VCaP (cell line): ENCODE data around the gene NEUROG1.

Source experiments
- H3K27ac ChIP-seq: fragments of 450-650 bp; 2 replicates; pipeline ENCODE4 v1.5.1; 2017
- CTCF ChIP-seq: fragments of 450-650 bp; conservative IDR thresholded peaks from 2 replicates; pipeline ENCODE4 v1.5.1; 2017; ENCODE audit warnings: mild to moderate bottlenecking, moderate library complexity

Gene NEUROG1

GRCh38 chr5:135535820-135536801 is at the start of gene NEUROG1:
Gene NEUROG1 (minus strand): TSS chr5:135535964. CDS start chr5:135535690, 274 bp downstream.
- no peak for TF ChIP-seq CTCF
- no peak within 1 kb of the TSS for H3K27ac ChIP-seq

GRCh38 chr5:135584918-135585317 is 49.2 kb upstream of the NEUROG1 start:
- no peak overlapping the region for H3K27ac ChIP-seq
- TF ChIP-seq CTCF = no peak

DNA sequence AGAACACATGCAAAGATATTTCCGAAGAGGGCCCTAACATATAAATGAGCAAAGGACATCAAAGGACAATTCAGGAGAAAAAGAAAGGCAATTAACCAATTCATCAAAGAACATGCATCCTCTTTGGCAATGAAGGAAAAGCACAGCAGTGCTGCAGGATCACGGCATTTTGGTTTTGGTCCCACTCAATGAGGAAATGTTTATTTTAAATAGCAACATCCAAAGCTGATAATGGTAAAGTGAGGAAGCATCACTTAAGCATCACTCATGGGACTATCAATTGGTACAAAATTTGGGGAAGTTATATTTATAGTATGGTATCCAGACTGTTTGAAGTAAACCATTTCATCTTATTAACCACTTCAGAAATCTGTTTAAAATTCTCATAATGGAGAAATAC is 48.5 kb upstream of the NEUROG1 start:
- H3K27ac ChIP-seq = no peak overlapping the region
- no peak for TF ChIP-seq CTCF

- no peak for TF ChIP-seq CTCF
- no peak overlapping the region for H3K27ac ChIP-seq
These were observed 46.5 kb upstream of the NEUROG1 start for GRCh38 chr5:135582099-135582781.

DNA sequence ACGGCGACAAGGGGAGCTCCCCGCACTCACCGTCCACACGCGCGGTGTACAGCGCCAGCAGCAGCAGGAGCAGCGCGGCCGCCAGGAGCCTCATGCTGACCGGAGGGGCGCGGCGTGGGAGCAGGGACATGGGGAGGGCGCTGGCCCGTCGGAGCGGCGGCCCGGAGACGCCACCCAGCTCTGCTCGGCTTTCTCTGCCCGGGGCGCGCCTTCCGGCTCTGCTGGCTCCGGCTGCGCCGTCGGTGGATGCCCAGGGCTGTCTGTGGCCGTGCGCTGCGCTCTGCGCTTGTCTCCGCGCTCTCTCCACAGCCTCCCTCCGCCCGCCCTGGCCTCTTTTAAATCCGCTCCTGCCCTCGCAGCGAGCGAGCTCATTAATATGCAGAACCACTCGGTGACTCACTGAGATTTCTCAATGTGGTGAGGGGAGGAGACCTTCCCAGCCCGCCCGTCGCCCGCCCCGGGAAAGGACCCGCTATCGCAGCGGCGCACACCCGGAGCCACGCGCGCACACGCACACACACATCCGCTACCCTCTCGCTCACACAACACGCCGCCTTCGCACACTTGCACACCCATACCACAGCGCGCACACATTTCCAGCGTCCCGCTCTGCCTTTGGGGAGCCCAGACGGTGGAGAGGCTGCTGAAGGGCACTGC is 43.0 kb upstream of the NEUROG1 start, which contains the start of gene CXCL14:
Gene CXCL14, minus strand, starts transcription at position 307 of the 657 bp plus-strand sequence. Its CDS starts 213 bp downstream, at position 94.
- no peak within 1 kb of the TSS for H3K27ac ChIP-seq
- TF ChIP-seq CTCF = no peak

GRCh38 chr5:135578305-135578684 is 42.5 kb upstream of the NEUROG1 start:
- no peak for TF ChIP-seq CTCF

GRCh38 chr5:135577421-135577820 is 41.7 kb upstream of the NEUROG1 start:
- no peak for TF ChIP-seq CTCF
- H3K27ac ChIP-seq = no peak overlapping the region

More at GRCh38 chr5:135578305-135578684, 42.5 kb upstream of the NEUROG1 start:
- H3K27ac ChIP-seq = no peak overlapping the region
